Stimulated activated CD8-positive, alpha-beta memory T cell treated with anti-CD3 and anti-CD28 coated beads, Interleukin-12 subunit alpha, Interleukin-12 subunit beta, amount 100 ng/mL, for 24 hours (primary cell): Measurements from ENCODE around the gene NAPG.
"Not testable (repeated sequence)": the region's sequence is repeated elsewhere in the genome, so short reads cannot be mapped to it uniquely, and the experiment has no call there.

ENCODE experiments used
- DNase-seq: peaks from one replicate; pipeline ENCODE4 v3.0.0-alpha.2; 2020; ENCODE audit errors: extremely low read depth

The NAPG gene

GRCh38 chr18:10579079-10579867, 53.4 kb downstream of the NAPG start:
- DNase-seq = no peak

- no peak for DNase-seq
Measured at GRCh38 chr18:10580215-10580614, 54.4 kb downstream of the NAPG start.

GRCh38 chr18:10585260-10585659, 59.4 kb downstream of the NAPG start:
- no peak for DNase-seq

GRCh38 chr18:10588975-10589374, 63.1 kb downstream of the NAPG start:
- DNase-seq = no peak

GRCh38 chr18:10590412-10590811, 64.6 kb downstream of the NAPG start:
- no peak for DNase-seq

GRCh38 chr18:10591896-10592295, 66.1 kb downstream of the NAPG start:
- DNase-seq = no peak

GRCh38 chr18:10593366-10594022, 67.7 kb downstream of the NAPG start:
- DNase-seq = not testable (repeated sequence)

- DNase-seq = not testable (repeated sequence)
Measured at GRCh38 chr18:10595917-10596316, 70.1 kb downstream of the NAPG start.

- not testable (repeated sequence) for DNase-seq
Measured at GRCh38 chr18:10597695-10598094, 71.9 kb downstream of the NAPG start.

- not testable (repeated sequence) for DNase-seq
Measured at GRCh38 chr18:10600701-10601100, 74.9 kb downstream of the NAPG start.
